ENCODE data around the gene ZNF518B.

DNA sequence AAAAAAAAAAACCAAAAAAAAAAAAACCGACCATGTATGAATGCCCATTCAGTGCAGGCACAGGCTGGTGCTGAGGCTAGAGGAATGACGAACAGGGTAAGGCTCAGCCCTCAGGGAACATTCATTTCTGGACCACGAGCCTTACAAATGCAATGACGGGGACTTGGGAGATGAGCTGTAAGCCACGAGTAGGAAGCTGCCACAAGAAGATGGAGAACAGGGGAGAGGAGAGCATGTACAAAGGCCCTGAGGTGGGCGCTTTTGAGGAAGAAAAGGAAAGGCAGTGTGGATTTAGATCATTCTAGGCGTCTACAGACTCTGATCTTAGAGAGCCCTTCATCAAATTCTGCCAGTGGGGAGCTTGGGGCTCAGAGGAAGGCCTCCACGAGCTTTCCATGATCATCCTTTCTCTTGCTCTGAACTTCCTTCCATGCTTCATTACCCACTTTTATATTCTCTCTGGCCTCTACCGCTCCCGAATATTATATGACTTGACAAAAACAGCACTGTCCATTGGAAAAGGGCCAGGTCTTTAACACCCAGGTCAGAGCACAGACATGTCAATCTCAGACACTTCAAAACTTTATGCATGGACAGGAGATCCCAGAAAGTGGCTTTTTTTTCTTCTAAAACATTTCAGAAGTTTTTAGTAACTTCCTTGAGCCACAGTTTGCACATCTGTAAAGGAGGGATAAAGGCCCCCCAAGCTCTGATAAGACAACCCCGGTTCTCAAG lies 3.3 kb upstream of the ZNF518B start:
- TF ChIP-seq EZH2 (IDR thresholded peaks at IDR 0.05; ENCODE audit: borderline replicate concordance, insufficient read depth, low read length, poor library complexity, severe bottlenecking) (no peak), EP300 (conservative IDR thresholded peaks at IDR 0.05; ENCODE audit: poor library complexity, severe bottlenecking) (no peak)
